NB4 (cell line): ENCODE measurements around the gene RPS28.
"Not testable (repeated sequence)": the region's sequence is repeated elsewhere in the genome, so short reads cannot be mapped to it uniquely, and the experiment has no call there.

Source experiments
- MYC ChIP-seq: IDR thresholded peaks from 2 replicates; pipeline ENCODE4 v1.6.1; 2011; ENCODE audit warnings: low read depth, low read length
- TF ChIP-seq, protein P1 (sequence below): IDR thresholded peaks from one replicate; pipeline ENCODE4 v1.5.1; 2012; ENCODE audit warnings: low read depth, low read length

DNA sequence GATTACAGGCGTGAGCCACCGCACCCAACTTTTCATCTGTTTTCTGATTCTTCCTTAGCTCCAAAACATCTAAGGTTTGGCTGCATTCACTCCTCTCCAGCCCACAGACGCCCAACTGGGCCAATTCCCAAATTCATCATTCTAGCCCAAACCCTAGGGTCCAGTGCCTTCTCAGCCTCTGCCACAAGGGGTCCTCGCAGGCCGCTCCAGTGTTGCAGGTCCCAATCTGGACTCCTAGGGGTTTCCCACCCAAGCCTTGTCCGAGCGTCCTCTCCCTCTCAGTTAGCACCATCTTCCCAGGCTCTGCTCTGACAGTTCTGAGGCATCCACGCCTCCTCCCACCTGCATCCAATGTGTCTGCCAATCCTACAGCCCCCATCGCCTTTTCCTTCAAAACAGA lies 44.8 kb upstream of the RPS28 start:
- TF ChIP-seq, protein P1, sequence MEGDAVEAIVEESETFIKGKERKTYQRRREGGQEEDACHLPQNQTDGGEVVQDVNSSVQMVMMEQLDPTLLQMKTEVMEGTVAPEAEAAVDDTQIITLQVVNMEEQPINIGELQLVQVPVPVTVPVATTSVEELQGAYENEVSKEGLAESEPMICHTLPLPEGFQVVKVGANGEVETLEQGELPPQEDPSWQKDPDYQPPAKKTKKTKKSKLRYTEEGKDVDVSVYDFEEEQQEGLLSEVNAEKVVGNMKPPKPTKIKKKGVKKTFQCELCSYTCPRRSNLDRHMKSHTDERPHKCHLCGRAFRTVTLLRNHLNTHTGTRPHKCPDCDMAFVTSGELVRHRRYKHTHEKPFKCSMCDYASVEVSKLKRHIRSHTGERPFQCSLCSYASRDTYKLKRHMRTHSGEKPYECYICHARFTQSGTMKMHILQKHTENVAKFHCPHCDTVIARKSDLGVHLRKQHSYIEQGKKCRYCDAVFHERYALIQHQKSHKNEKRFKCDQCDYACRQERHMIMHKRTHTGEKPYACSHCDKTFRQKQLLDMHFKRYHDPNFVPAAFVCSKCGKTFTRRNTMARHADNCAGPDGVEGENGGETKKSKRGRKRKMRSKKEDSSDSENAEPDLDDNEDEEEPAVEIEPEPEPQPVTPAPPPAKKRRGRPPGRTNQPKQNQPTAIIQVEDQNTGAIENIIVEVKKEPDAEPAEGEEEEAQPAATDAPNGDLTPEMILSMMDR, result not testable (repeated sequence)
- not testable (repeated sequence) for TF ChIP-seq MYC
